Astrocyte (in vitro differentiated cells and primary cell): ENCODE data around the gene FAM217A. TPM values are rescaled to one million over a fixed set of nuclear protein-coding genes. Genes with fewer than 3 reads are reported as not detected.
"Not testable (repeated sequence)": the region's sequence is repeated elsewhere in the genome, so short reads cannot be mapped to it uniquely, and the experiment has no call there.

Experiments
- DNase-seq: peaks from one replicate; pipeline ENCODE4 v3.0.0-alpha.2; 2010; ENCODE audit warnings: low read depth
- FAIRE-seq: peaks from 2 replicates; lab custom pipeline; 2011; peaks lifted over from hg19 to GRCh38; lab: Jason Lieb, UNC
- H2AFZ ChIP-seq: 2 replicates; pipeline ENCODE4 v1.6.0; 2012; ENCODE audit warnings: low read depth, low read length, inconsistent platforms
- H3K27ac ChIP-seq: 2 replicates; pipeline ENCODE4 v1.5.1; 2011; ENCODE audit warnings: low read depth, low read length, inconsistent platforms
- H3K27me3 ChIP-seq: 2 replicates; pipeline ENCODE4 v1.6.0; 2011; ENCODE audit warnings: low read length, inconsistent platforms; ENCODE audit not compliant: insufficient read depth
- H3K36me3 ChIP-seq: 2 replicates; pipeline ENCODE4 v1.5.1; 2011; ENCODE audit warnings: low read length, inconsistent platforms; ENCODE audit not compliant: insufficient read depth
- H3K4me1 ChIP-seq: 2 replicates; pipeline ENCODE4 v1.5.1; 2011; ENCODE audit warnings: low read length, inconsistent platforms; ENCODE audit not compliant: insufficient read depth
- H3K4me2 ChIP-seq: 2 replicates; pipeline ENCODE4 v1.6.0; 2012; ENCODE audit warnings: low read length, inconsistent platforms
- H3K4me3 ChIP-seq: 2 replicates; pipeline ENCODE4 v1.5.1; 2011; ENCODE audit warnings: low read depth, mild to moderate bottlenecking, low read length, inconsistent platforms; ENCODE audit not compliant: insufficient read depth
- H3K79me2 ChIP-seq: 2 replicates; pipeline ENCODE4 v1.6.0; 2012; ENCODE audit warnings: mild to moderate bottlenecking, low read length, inconsistent platforms; ENCODE audit not compliant: insufficient read depth
- H3K9ac ChIP-seq: 2 replicates; pipeline ENCODE4 v1.6.0; 2012; ENCODE audit warnings: mild to moderate bottlenecking, low read length, inconsistent platforms
- H3K9me3 ChIP-seq: 2 replicates; pipeline ENCODE4 v1.5.1; 2012; ENCODE audit warnings: low read depth, mild to moderate bottlenecking, low read length, inconsistent platforms; ENCODE audit not compliant: insufficient read depth
- H4K20me1 ChIP-seq: 2 replicates; pipeline ENCODE4 v1.6.0; 2012; ENCODE audit warnings: low read length, inconsistent platforms; ENCODE audit not compliant: insufficient read depth
- H3K27ac Mint-ChIP-seq: one replicate; pipeline ENCODE4 v1.8.0; 2021; ENCODE audit warnings: mild to moderate bottlenecking, mixed read lengths; ENCODE audit not compliant: unreplicated experiment
- H3K27me3 Mint-ChIP-seq: one replicate; pipeline ENCODE4 v1.8.0; 2021; ENCODE audit warnings: low read depth, mixed read lengths; ENCODE audit not compliant: unreplicated experiment
- H3K36me3 Mint-ChIP-seq: one replicate; pipeline ENCODE4 v1.8.0; 2021; ENCODE audit warnings: low read depth, mixed read lengths; ENCODE audit not compliant: unreplicated experiment
- H3K4me1 Mint-ChIP-seq: one replicate; pipeline ENCODE4 v1.8.0; 2021; ENCODE audit warnings: low read depth, mixed read lengths; ENCODE audit not compliant: unreplicated experiment
- H3K4me3 Mint-ChIP-seq: one replicate; pipeline ENCODE4 v1.8.0; 2021; ENCODE audit warnings: mild to moderate bottlenecking, moderate library complexity, mixed read lengths; ENCODE audit not compliant: unreplicated experiment
- H3K9me3 Mint-ChIP-seq: one replicate; pipeline ENCODE4 v1.8.0; 2021; ENCODE audit warnings: mild to moderate bottlenecking, mixed read lengths; ENCODE audit not compliant: unreplicated experiment
- EZH2 ChIP-seq: IDR thresholded peaks from 2 replicates; pipeline ENCODE4 v1.6.1; 2012; ENCODE audit warnings: mild to moderate bottlenecking, low read length, inconsistent platforms; ENCODE audit not compliant: insufficient read depth
- total RNA-seq: library from RNA; stranded (reverse); gene quantifications from 2 replicates; pipeline ENCODE4 v1.2.1, GENCODE V29; 2021
- TF ChIP-seq, protein P1 (sequence below): IDR thresholded peaks from 2 replicates; pipeline ENCODE4 v1.5.1; 2011; ENCODE audit warnings: low read depth, mild to moderate bottlenecking, inconsistent platforms, low read length, moderate library complexity; ENCODE audit not compliant: insufficient read depth

Gene FAM217A
- total RNA-seq, 1 donor from 2014 or later, result not detected

DNA sequence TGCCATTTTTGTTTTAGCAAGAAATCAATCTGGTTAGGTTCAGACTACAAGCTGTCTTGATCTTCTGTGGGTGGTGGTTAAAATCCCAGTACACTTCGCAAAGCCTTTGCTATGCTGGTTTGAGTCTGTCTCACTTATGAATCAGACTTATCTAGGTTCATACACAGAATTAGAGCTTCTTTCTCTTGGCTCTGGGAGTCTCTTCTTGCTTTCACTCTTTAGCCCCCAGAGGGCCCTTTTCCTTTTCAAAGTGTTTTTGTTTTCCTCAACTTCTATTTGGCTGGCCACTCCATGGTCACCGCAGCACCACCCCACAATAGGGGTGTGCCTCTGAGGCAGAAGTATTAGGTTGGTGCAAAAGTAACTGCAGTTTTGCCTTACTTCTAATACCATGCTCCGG is 35.2 kb upstream of the FAM217A start:
- peaks cover 27% of the 10 kb centered on the region for H3K36me3 ChIP-seq
- Mint-ChIP-seq H3K36me3 (peaks cover 10% of the 10 kb centered on the region), H3K9me3 (no peaks in the 10 kb centered on the region), H3K4me3 (no peak overlapping the region), H3K27ac (peak overlapping the region; percentile 58), H3K4me1 (peaks cover 13% of the 10 kb centered on the region), H3K27me3 (no peaks in the 10 kb centered on the region)
- H3K9ac ChIP-seq, result no peak overlapping the region
- H2AFZ ChIP-seq, result no peak overlapping the region
- H3K79me2 ChIP-seq, result no peaks in the 10 kb centered on the region
- H3K4me2 ChIP-seq, result no peak overlapping the region
- H3K9me3 ChIP-seq, result no peaks in the 10 kb centered on the region
- H3K27ac ChIP-seq, result no peak overlapping the region
- H3K4me3 ChIP-seq, result no peak overlapping the region
- TF ChIP-seq EZH2, result no peak
- TF ChIP-seq, protein P1, sequence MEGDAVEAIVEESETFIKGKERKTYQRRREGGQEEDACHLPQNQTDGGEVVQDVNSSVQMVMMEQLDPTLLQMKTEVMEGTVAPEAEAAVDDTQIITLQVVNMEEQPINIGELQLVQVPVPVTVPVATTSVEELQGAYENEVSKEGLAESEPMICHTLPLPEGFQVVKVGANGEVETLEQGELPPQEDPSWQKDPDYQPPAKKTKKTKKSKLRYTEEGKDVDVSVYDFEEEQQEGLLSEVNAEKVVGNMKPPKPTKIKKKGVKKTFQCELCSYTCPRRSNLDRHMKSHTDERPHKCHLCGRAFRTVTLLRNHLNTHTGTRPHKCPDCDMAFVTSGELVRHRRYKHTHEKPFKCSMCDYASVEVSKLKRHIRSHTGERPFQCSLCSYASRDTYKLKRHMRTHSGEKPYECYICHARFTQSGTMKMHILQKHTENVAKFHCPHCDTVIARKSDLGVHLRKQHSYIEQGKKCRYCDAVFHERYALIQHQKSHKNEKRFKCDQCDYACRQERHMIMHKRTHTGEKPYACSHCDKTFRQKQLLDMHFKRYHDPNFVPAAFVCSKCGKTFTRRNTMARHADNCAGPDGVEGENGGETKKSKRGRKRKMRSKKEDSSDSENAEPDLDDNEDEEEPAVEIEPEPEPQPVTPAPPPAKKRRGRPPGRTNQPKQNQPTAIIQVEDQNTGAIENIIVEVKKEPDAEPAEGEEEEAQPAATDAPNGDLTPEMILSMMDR, result no peak
- DNase-seq, result no peak
- H3K4me1 ChIP-seq, result no peaks in the 10 kb centered on the region
- H4K20me1 ChIP-seq, result no peaks in the 10 kb centered on the region
- no peaks in the 10 kb centered on the region for H3K27me3 ChIP-seq
- no peak for FAIRE-seq

GRCh38 chr6:4113649-4114048 is 34.7 kb upstream of the FAM217A start:
- peaks cover 1% of the 10 kb centered on the region for H3K27me3 ChIP-seq
- TF ChIP-seq, protein P1, result no peak
- TF ChIP-seq EZH2, result no peak
- no peaks in the 10 kb centered on the region for H3K9me3 ChIP-seq
- no peak overlapping the region for H3K4me2 ChIP-seq
- H3K36me3 ChIP-seq, result peaks cover 22% of the 10 kb centered on the region
- DNase-seq (no peak), FAIRE-seq (no peak)
- H4K20me1 ChIP-seq, result no peaks in the 10 kb centered on the region
- H2AFZ ChIP-seq, result no peak overlapping the region
- no peak overlapping the region for H3K9ac ChIP-seq
- peaks cover 10% of the 10 kb centered on the region for H3K36me3 Mint-ChIP-seq
- no peaks in the 10 kb centered on the region for H3K79me2 ChIP-seq
- no peak overlapping the region for H3K27ac ChIP-seq
- peaks cover 13% of the 10 kb centered on the region for H3K4me1 Mint-ChIP-seq
- H3K9me3 Mint-ChIP-seq, result no peaks in the 10 kb centered on the region
- no peaks in the 10 kb centered on the region for H3K4me1 ChIP-seq
- no peaks in the 10 kb centered on the region for H3K27me3 Mint-ChIP-seq
- H3K4me3 ChIP-seq, result no peak overlapping the region
- no peak overlapping the region for H3K27ac Mint-ChIP-seq
- no peak overlapping the region for H3K4me3 Mint-ChIP-seq

GRCh38 chr6:4112366-4112765 is 33.4 kb upstream of the FAM217A start:
- no peak overlapping the region for H3K4me3 ChIP-seq

GRCh38 chr6:4109363-4109815 is 30.5 kb upstream of the FAM217A start:
- not testable (repeated sequence) for H4K20me1 ChIP-seq, H2AFZ ChIP-seq, H3K79me2 ChIP-seq, H3K27me3 Mint-ChIP-seq, H3K36me3 ChIP-seq, H3K4me1 ChIP-seq, H3K9me3 Mint-ChIP-seq, H3K27ac Mint-ChIP-seq, H3K9me3 ChIP-seq, H3K9ac ChIP-seq, H3K27ac ChIP-seq, H3K4me3 Mint-ChIP-seq, FAIRE-seq, H3K4me3 ChIP-seq, H3K36me3 Mint-ChIP-seq
- DNase-seq, result peak; percentile 71
- Histone ChIP-seq H3K4me2 (peak overlapping the region; percentile 21), H3K27me3 (peaks cover 23% of the 10 kb centered on the region)
- H3K4me1 Mint-ChIP-seq, result peaks cover 11% of the 10 kb centered on the region

More at GRCh38 chr6:4112366-4112765, 33.4 kb upstream of the FAM217A start:
- no peak for DNase-seq
- no peaks in the 10 kb centered on the region for H4K20me1 ChIP-seq
- H3K4me2 ChIP-seq, result no peak overlapping the region
- no peaks in the 10 kb centered on the region for H3K4me1 ChIP-seq
- Mint-ChIP-seq H3K27ac (no peak overlapping the region), H3K4me3 (no peak overlapping the region), H3K4me1 (peaks cover 13% of the 10 kb centered on the region), H3K27me3 (no peaks in the 10 kb centered on the region), H3K9me3 (no peaks in the 10 kb centered on the region), H3K36me3 (peaks cover 8% of the 10 kb centered on the region)
- H3K27me3 ChIP-seq, result peaks cover 12% of the 10 kb centered on the region
- H2AFZ ChIP-seq, result no peak overlapping the region
- TF ChIP-seq EZH2, result no peak
- TF ChIP-seq, protein P1, result no peak
- no peak overlapping the region for H3K9ac ChIP-seq
- no peaks in the 10 kb centered on the region for H3K9me3 ChIP-seq
- no peak overlapping the region for H3K27ac ChIP-seq
- FAIRE-seq, result no peak
- H3K79me2 ChIP-seq, result no peaks in the 10 kb centered on the region
- H3K36me3 ChIP-seq, result peaks cover 19% of the 10 kb centered on the region
